Stimulated activated CD4-positive, alpha-beta T cell treated with anti-CD3 and anti-CD28 coated beads, TNF-alpha, amount 100 ng/mL, for 1 hour (primary cell): Measurements from ENCODE around the gene PTPN11.
"Not testable (repeated sequence)": the region's sequence is repeated elsewhere in the genome, so short reads cannot be mapped to it uniquely, and the experiment has no call there.

ENCODE experiments used
- DNase-seq, 3 donors: peaks; one replicate each; pipeline ENCODE4 v3.0.0-alpha.2; 2020; ENCODE audit warnings: low read depth in 3 of 3, low spot score in 1 of 3

Gene PTPN11

GRCh38 chr12:112513471-112513870, 94.7 kb downstream of the PTPN11 start:
- DNase-seq = no peak

- DNase-seq = no peak
These were observed 95.7 kb downstream of the PTPN11 start for GRCh38 chr12:112514456-112514855.

GRCh38 chr12:112514926-112515642, 96.3 kb downstream of the PTPN11 start:
- no peak for DNase-seq

- DNase-seq = no peak
These were observed 97.1 kb downstream of the PTPN11 start for GRCh38 chr12:112515868-112516267.

GRCh38 chr12:112517730-112518364, 99.1 kb downstream of the PTPN11 start:
- no peak for DNase-seq

GRCh38 chr12:112518365-112518735, 99.6 kb downstream of the PTPN11 start:
- no peak for DNase-seq

- not testable (repeated sequence) for DNase-seq
These were observed 101.1 kb downstream of the PTPN11 start for GRCh38 chr12:112519841-112520340.

GRCh38 chr12:112523856-112524255, 105.1 kb downstream of the PTPN11 start:
- DNase-seq = no peak

GRCh38 chr12:112524269-112524668, 105.5 kb downstream of the PTPN11 start:
- no peak for DNase-seq

GRCh38 chr12:112524676-112525425, 106.1 kb downstream of the PTPN11 start:
- no peak for DNase-seq

- no peak for DNase-seq
These were observed 106.7 kb downstream of the PTPN11 start for GRCh38 chr12:112525426-112525809.

- no peak for DNase-seq
These were observed 108.3 kb downstream of the PTPN11 start for GRCh38 chr12:112527082-112527481.

GRCh38 chr12:112527501-112527900, 108.8 kb downstream of the PTPN11 start:
- DNase-seq = no peak

- no peak for DNase-seq
These were observed 109.8 kb downstream of the PTPN11 start for GRCh38 chr12:112528521-112528920.

GRCh38 chr12:112530941-112531340, 112.2 kb downstream of the PTPN11 start:
- no peak for DNase-seq

GRCh38 chr12:112532106-112532505, 113.4 kb downstream of the PTPN11 start:
- DNase-seq = no peak

- no peak for DNase-seq
These were observed 114.8 kb downstream of the PTPN11 start for GRCh38 chr12:112533528-112533927.

- DNase-seq = no peak
These were observed 116.3 kb downstream of the PTPN11 start for GRCh38 chr12:112535017-112535416.

- no peak for DNase-seq
These were observed 117.1 kb downstream of the PTPN11 start for GRCh38 chr12:112535637-112536366.

GRCh38 chr12:112536367-112536730, 117.6 kb downstream of the PTPN11 start:
- no peak for DNase-seq

- DNase-seq = no peak
These were observed 119.1 kb downstream of the PTPN11 start for GRCh38 chr12:112537710-112538396.
